HepG2 (cell line): ENCODE results near the gene C6orf132. TPM values are rescaled to one million over a fixed set of nuclear protein-coding genes. Genes with fewer than 3 reads are reported as not detected.
A peak's percentile ranks its signal among the peaks of the same experiment; 100 is the strongest.

Experiments
- ATF2 ChIP-seq: sonication (generic); formaldehyde crosslinking; IDR thresholded peaks from 2 replicates; pipeline ENCODE4 v1.4.0; 2020; ENCODE audit warnings: missing genetic modification reagents
- CHCHD3 ChIP-seq: sonication (generic); formaldehyde crosslinking; IDR thresholded peaks from 2 replicates; pipeline ENCODE4 v1.8.0; 2022; ENCODE audit warnings: mild to moderate bottlenecking, missing genetic modification reagents, moderate library complexity
- FOXO4 ChIP-seq: sonication (generic); formaldehyde crosslinking; conservative IDR thresholded peaks from 2 replicates; pipeline ENCODE4 v1.8.1; 2023; ENCODE audit warnings: missing genetic modification reagents
- FOXP1 ChIP-seq, 2 experiments: fragments of 450-650 bp in 1 of 2; IDR thresholded peaks; 2 replicates each; pipeline ENCODE4 v1.6.1; 2017 to 2018; ENCODE audit warnings: antibody characterized with exemption in 1 of 2
- GATAD2A ChIP-seq: IDR thresholded peaks from 2 replicates; pipeline ENCODE4 v1.6.1; 2016
- HHEX ChIP-seq: IDR thresholded peaks from 2 replicates; pipeline ENCODE4 v1.6.1; 2016; ENCODE audit warnings: control low read depth
- HNRNPL ChIP-seq: fragments of 200-400 bp; formaldehyde crosslinking; IDR thresholded peaks from 2 replicates; pipeline ENCODE4 v1.6.1; 2017; ENCODE audit warnings: mild to moderate bottlenecking, low read depth, low read length
- KDM1A ChIP-seq: IDR thresholded peaks from 2 replicates; pipeline ENCODE4 v1.6.1; 2016; ENCODE audit warnings: missing compliant biosample characterization
- MLLT10 ChIP-seq: sonication (generic); formaldehyde crosslinking; IDR thresholded peaks from 2 replicates; pipeline ENCODE4 v1.4.0; 2020; ENCODE audit warnings: missing genetic modification reagents
- NR2F2 ChIP-seq: IDR thresholded peaks from 2 replicates; pipeline ENCODE4 v1.6.1; 2012; ENCODE audit warnings: low read depth, inconsistent platforms, borderline replicate concordance
- ONECUT2 ChIP-seq: sonication (generic); formaldehyde crosslinking; IDR thresholded peaks from 2 replicates; pipeline ENCODE4 v1.4.0; 2020; ENCODE audit warnings: missing genetic modification reagents
- POLR2A ChIP-seq, 2 experiments: IDR thresholded peaks; 2 replicates each; pipeline ENCODE4 v1.6.1; 2011; ENCODE audit warnings: low read depth in 2 of 2, low read length in 2 of 2, mild to moderate bottlenecking in 1 of 2, moderate library complexity in 1 of 2; ENCODE audit not compliant: insufficient read depth in 1 of 2
- RBAK ChIP-seq: sonication (generic); formaldehyde crosslinking; IDR thresholded peaks from 2 replicates; pipeline ENCODE4 v1.5.1; 2020; ENCODE audit warnings: mild to moderate bottlenecking, missing genetic modification reagents
- RFX5 ChIP-seq: IDR thresholded peaks from 2 replicates; pipeline ENCODE4 v1.6.1; 2011; ENCODE audit warnings: low read depth, low read length, improper control_type of control experiment
- SIN3A ChIP-seq: IDR thresholded peaks from 2 replicates; pipeline ENCODE4 v1.6.1; 2011; ENCODE audit warnings: low read depth, mild to moderate bottlenecking, control low read depth, low read length, borderline replicate concordance
- TMF1 ChIP-seq: sonication (generic); formaldehyde crosslinking; IDR thresholded peaks from 2 replicates; pipeline ENCODE4 v1.8.1; 2022; ENCODE audit warnings: low read depth, missing genetic modification reagents
- ZBTB3 ChIP-seq: sonication (generic); formaldehyde crosslinking; IDR thresholded peaks from 2 replicates; pipeline ENCODE4 v1.4.0; 2020; ENCODE audit warnings: low read depth, mild to moderate bottlenecking, moderate library complexity, missing genetic modification reagents, borderline replicate concordance
- ZBTB7B ChIP-seq: sonication (generic); formaldehyde crosslinking; IDR thresholded peaks from 2 replicates; pipeline ENCODE4 v1.4.0; 2020; ENCODE audit warnings: missing genetic modification reagents
- ZFP1 ChIP-seq: IDR thresholded peaks from 2 replicates; pipeline ENCODE4 v1.6.1; 2016
- ZFP82 ChIP-seq: sonication (generic); formaldehyde crosslinking; IDR thresholded peaks from 2 replicates; pipeline ENCODE4 v1.5.1; 2020; ENCODE audit warnings: mild to moderate bottlenecking, missing genetic modification reagents, borderline replicate concordance
- ZFY ChIP-seq: sonication (generic); formaldehyde crosslinking; IDR thresholded peaks from 2 replicates; pipeline ENCODE4 v1.4.0; 2020; ENCODE audit warnings: missing genetic modification reagents
- ZMAT5 ChIP-seq: sonication (generic); formaldehyde crosslinking; IDR thresholded peaks from 2 replicates; pipeline ENCODE4 v1.5.0; 2020; ENCODE audit warnings: mild to moderate bottlenecking, low read depth, missing genetic modification reagents, borderline replicate concordance
- ZNF274 ChIP-seq: sonication (generic); formaldehyde crosslinking; IDR thresholded peaks from 2 replicates; pipeline ENCODE4 v1.5.1; 2020; ENCODE audit warnings: mild to moderate bottlenecking, missing genetic modification reagents
- ZNF292 ChIP-seq: sonication (generic); formaldehyde crosslinking; IDR thresholded peaks from 2 replicates; pipeline ENCODE4 v1.8.1; 2022; ENCODE audit warnings: mild to moderate bottlenecking, low read depth, missing genetic modification reagents, borderline replicate concordance
- ZNF431 ChIP-seq: sonication (generic); formaldehyde crosslinking; IDR thresholded peaks from 2 replicates; pipeline ENCODE4 v1.9.0; 2022; ENCODE audit warnings: missing genetic modification reagents, low read depth, mild to moderate bottlenecking, borderline replicate concordance
- ZNF510 ChIP-seq: sonication (generic); formaldehyde crosslinking; IDR thresholded peaks from 2 replicates; pipeline ENCODE4 v1.4.0; 2020; ENCODE audit warnings: low read depth, mild to moderate bottlenecking, missing genetic modification reagents
- ZNF547 ChIP-seq: sonication (generic); formaldehyde crosslinking; IDR thresholded peaks from 2 replicates; pipeline ENCODE4 v1.5.1; 2020; ENCODE audit warnings: mild to moderate bottlenecking, missing genetic modification reagents
- ZNF558 ChIP-seq: sonication (generic); formaldehyde crosslinking; IDR thresholded peaks from 2 replicates; pipeline ENCODE4 v1.9.0; 2022; ENCODE audit warnings: mild to moderate bottlenecking, missing genetic modification reagents, borderline replicate concordance
- ZNF639 ChIP-seq: conservative IDR thresholded peaks from 2 replicates; pipeline ENCODE4 v1.6.1; 2018; ENCODE audit warnings: missing genetic modification reagents
- polyA plus RNA-seq, 8 experiments: library from polyadenylated mRNA; depleted of rRNA in 3 of 8; stranded (reverse) in 7 of 8; unstranded in 1 of 8; fragments of >200 nt; fragmentation: Illumina TruSeq in 4 of 8; extraction: Trizol in 4 of 8; gene quantifications; 2 replicates each; pipeline versions ENCODE4 v1.2.1 to v1.2.3, GENCODE V29; 2011 to 2016; ENCODE audit warnings: low read depth in 4 of 8, missing spikeins in 1 of 8, mixed read lengths in 1 of 8; ENCODE audit not compliant: insufficient read depth in 1 of 8
- total RNA-seq, 5 experiments: library from RNA; depleted of rRNA; stranded (reverse); fragments of >200 nt; fragmentation: Illumina TruSeq; extraction: Trizol; gene quantifications; 2 replicates each; pipeline ENCODE4 v1.2.3, GENCODE V29; 2016; ENCODE audit warnings: low read depth in 1 of 5

C6orf132 gene
- total and polyA plus RNA-seq, 2 of the 13 experiments (the other 11 are each of a cell fraction or from before 2014, with no cell fraction given) = 0.78 to 3.0 TPM

GRCh38 chr6:42118162-42119001 is 24.0 kb downstream of the C6orf132 start (continued):
- TF ChIP-seq ZNF292 (CRISPR knock-in tag) (peak; percentile 96), SIN3A (no peak), FOXO4 (CRISPR knock-in tag) (no peak), RBAK (CRISPR knock-in tag) (no peak), ZNF547 (CRISPR knock-in tag) (no peak), FOXP1 (IDR thresholded peaks at IDR 0.05) (no peak), FOXP1 (CRISPR knock-in tag; IDR thresholded peaks at IDR 0.05) (no peak), ZBTB7B (peak; percentile 24; the same call in 1 of the 2 replicates), ZNF431 (CRISPR knock-in tag) (no peak), ZFP1 (no peak), HNRNPL (peak; percentile 99), ZNF274 (no peak), ZNF510 (no peak), NR2F2 (peak; percentile 30; the same call in 1 of the 2 replicates), ZMAT5 (no peak), MLLT10 (no peak), ONECUT2 (no peak), KDM1A (CRISPR knock-in tag) (peak; percentile 57; the same call in 1 of the 2 replicates), ZBTB3 (CRISPR knock-in tag) (no peak), ATF2 (CRISPR knock-in tag) (no peak), HHEX (no peak), POLR2A (IDR thresholded peaks at IDR 0.05; ENCODE audit: insufficient read depth in 1 of 2, low read depth in 2 of 2, low read length in 2 of 2) (no peak), RFX5 (no peak), GATAD2A (peak; percentile 61; the same call in 1 of the 2 replicates), TMF1 (CRISPR knock-in tag) (no peak), CHCHD3 (CRISPR knock-in tag) (no peak), ZNF558 (CRISPR knock-in tag) (no peak), ZNF639 (CRISPR knock-in tag) (no peak), ZFP82 (CRISPR knock-in tag) (no peak), ZFY (CRISPR knock-in tag) (peak; percentile 59; the same call in 1 of the 2 replicates)
